OCI-LY1 (cell line): ENCODE results near the gene CAPN12.

Experiments used
- H2AFZ ChIP-seq: fragments of 200-600 bp; sonication (generic), shearing (Covaris generic); 2 replicates; pipeline ENCODE4 v1.6.0; 2014; ENCODE audit warnings: antibody characterized with exemption, mild to moderate bottlenecking, low read length
- H3F3A ChIP-seq: fragments of 200-600 bp; sonication (generic), shearing (Covaris generic); 2 replicates; pipeline ENCODE4 v1.6.0; 2014; ENCODE audit warnings: mild to moderate bottlenecking, antibody characterized with exemption, low read length, moderate library complexity; ENCODE audit not compliant: insufficient read depth
- H3K27ac ChIP-seq: fragments of 200-600 bp; sonication (generic); 2 replicates; pipeline ENCODE4 v1.5.1; 2014; ENCODE audit warnings: low read length, mixed run types, mild to moderate bottlenecking, low read depth; ENCODE audit not compliant: poor library complexity, severe bottlenecking
- H3K27me3 ChIP-seq: fragments of 200-600 bp; sonication (generic); 2 replicates; pipeline ENCODE4 v1.6.0; 2014; ENCODE audit warnings: antibody characterized with exemption, mild to moderate bottlenecking, low read length, moderate library complexity; ENCODE audit not compliant: insufficient read depth
- H3K36me3 ChIP-seq: fragments of 200-600 bp; sonication (generic); 2 replicates; pipeline ENCODE4 v1.6.1; 2014; ENCODE audit warnings: mild to moderate bottlenecking, antibody characterized with exemption, low read length, moderate library complexity, mixed read lengths; ENCODE audit not compliant: insufficient read depth
- H3K4me1 ChIP-seq: fragments of 200-600 bp; sonication (generic); 2 replicates; pipeline ENCODE4 v1.5.1; 2014; ENCODE audit warnings: mild to moderate bottlenecking, low read length, moderate library complexity; ENCODE audit not compliant: insufficient read depth, severe bottlenecking
- H3K4me2 ChIP-seq: fragments of 200-600 bp; sonication (generic), shearing (Covaris generic); 2 replicates; pipeline ENCODE4 v1.6.1; 2014; ENCODE audit warnings: low read length
- H3K4me3 ChIP-seq: fragments of 200-600 bp; sonication (generic); 2 replicates; pipeline ENCODE4 v1.5.1; 2014; ENCODE audit warnings: low read length, low read depth, mild to moderate bottlenecking, mixed read lengths; ENCODE audit not compliant: poor library complexity, severe bottlenecking
- H3K79me2 ChIP-seq: fragments of 200-600 bp; shearing (Covaris generic); 2 replicates; pipeline ENCODE4 v1.6.1; 2016; ENCODE audit warnings: mixed run types, low read length, mixed read lengths; ENCODE audit not compliant: insufficient read depth
- H3K9ac ChIP-seq: fragments of 200-600 bp; sonication (generic), shearing (Covaris generic); 2 replicates; pipeline ENCODE4 v1.6.1; 2014; ENCODE audit warnings: mild to moderate bottlenecking, low read length, mixed read lengths
- H3K9me2 ChIP-seq: fragments of 200-600 bp; sonication (generic), shearing (Covaris generic); 2 replicates; pipeline ENCODE4 v1.6.1; 2014; ENCODE audit warnings: low read depth, mild to moderate bottlenecking, low read length, mixed read lengths
- H3K9me3 ChIP-seq: fragments of 200-600 bp; shearing (Covaris generic); 2 replicates; pipeline ENCODE4 v1.6.1; 2014; ENCODE audit warnings: low read length, mixed read lengths
- H4K20me1 ChIP-seq: fragments of 200-600 bp; sonication (generic), shearing (Covaris generic); 2 replicates; pipeline ENCODE4 v1.6.0; 2016; ENCODE audit warnings: mild to moderate bottlenecking, low read length; ENCODE audit not compliant: insufficient read depth
- EZH2 ChIP-seq: fragments of 200-600 bp; sonication (generic), shearing (Covaris generic); IDR thresholded peaks from 2 replicates; pipeline ENCODE4 v1.8.0; 2017; ENCODE audit warnings: borderline replicate concordance, mixed run types, mild to moderate bottlenecking, antibody characterized with exemption, low read length, moderate library complexity, mixed read lengths
- TF ChIP-seq, protein P1 (sequence below): fragments of 200-600 bp; sonication (generic), shearing (Covaris generic); IDR thresholded peaks from 2 replicates; pipeline ENCODE4 v1.5.1; 2017; ENCODE audit warnings: mild to moderate bottlenecking, antibody characterized with exemption, low read length, moderate library complexity, mixed read lengths

Gene CAPN12

DNA sequence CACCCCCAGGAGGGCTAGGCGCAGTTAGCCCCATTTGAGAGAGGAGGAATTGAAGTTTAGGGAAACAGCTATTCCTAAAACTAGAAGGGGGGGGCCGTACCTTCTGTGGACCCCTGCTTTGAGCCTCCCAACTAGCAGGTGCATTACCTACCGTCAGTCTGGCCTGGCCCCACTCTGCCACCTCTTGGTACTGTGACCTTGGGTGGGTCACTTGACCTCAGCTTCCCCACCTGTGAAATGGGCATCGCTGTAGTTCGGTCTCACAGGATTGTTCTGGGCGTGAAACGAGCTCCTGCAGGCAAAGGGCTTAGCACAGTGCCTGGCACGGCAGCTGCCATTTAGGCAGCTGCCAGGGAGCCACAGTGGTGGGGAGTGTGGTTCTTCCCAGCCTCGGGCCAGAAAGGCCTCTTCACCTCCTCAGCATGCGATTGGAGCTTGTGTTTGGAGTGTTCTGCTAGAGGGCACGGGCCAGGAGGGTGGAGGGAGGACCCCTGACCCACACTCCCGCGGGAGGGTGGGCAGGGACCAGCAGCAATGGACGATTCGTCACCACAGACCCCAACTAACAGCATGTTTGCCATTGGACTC lies 32.0 kb downstream of the CAPN12 start:
- Histone ChIP-seq H3K9me3 (no peaks in the 10 kb centered on the region), H3F3A (no peaks in the 10 kb centered on the region), H3K4me1 (no peaks in the 10 kb centered on the region), H3K4me3 (no peak overlapping the region), H3K9ac (no peak overlapping the region), H3K79me2 (no peaks in the 10 kb centered on the region), H3K36me3 (peaks cover 80% of the 10 kb centered on the region), H3K4me2 (no peak overlapping the region), H3K27me3 (no peaks in the 10 kb centered on the region), H2AFZ (no peak overlapping the region), H3K27ac (no peak overlapping the region), H4K20me1 (no peaks in the 10 kb centered on the region), H3K9me2 (no peaks in the 10 kb centered on the region)
- TF ChIP-seq, protein P1, sequence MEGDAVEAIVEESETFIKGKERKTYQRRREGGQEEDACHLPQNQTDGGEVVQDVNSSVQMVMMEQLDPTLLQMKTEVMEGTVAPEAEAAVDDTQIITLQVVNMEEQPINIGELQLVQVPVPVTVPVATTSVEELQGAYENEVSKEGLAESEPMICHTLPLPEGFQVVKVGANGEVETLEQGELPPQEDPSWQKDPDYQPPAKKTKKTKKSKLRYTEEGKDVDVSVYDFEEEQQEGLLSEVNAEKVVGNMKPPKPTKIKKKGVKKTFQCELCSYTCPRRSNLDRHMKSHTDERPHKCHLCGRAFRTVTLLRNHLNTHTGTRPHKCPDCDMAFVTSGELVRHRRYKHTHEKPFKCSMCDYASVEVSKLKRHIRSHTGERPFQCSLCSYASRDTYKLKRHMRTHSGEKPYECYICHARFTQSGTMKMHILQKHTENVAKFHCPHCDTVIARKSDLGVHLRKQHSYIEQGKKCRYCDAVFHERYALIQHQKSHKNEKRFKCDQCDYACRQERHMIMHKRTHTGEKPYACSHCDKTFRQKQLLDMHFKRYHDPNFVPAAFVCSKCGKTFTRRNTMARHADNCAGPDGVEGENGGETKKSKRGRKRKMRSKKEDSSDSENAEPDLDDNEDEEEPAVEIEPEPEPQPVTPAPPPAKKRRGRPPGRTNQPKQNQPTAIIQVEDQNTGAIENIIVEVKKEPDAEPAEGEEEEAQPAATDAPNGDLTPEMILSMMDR: no peak
- TF ChIP-seq EZH2: no peak

DNA sequence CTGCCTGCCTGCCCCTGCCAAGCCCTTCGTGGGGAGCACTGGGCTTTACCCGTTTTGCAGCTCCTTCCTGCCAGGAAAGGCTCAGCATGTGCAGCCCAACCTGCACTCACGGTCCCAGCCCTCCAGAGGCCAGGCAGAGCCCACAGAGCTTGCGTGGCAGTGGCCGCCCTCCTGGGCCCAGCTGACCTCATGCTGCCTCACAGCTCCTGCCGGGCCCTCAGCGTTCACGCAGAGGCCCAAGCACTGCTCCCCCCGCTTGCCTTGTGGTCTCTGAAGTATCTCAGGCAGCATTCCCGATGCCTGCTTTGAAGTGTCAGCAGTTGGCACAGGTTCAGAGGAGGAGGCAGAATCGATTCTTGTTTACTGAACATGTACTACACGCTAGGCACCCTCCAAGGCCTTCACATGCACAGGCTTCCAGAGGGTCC lies 32.5 kb downstream of the CAPN12 start:
- TF ChIP-seq EZH2: no peak
- TF ChIP-seq, protein P1: no peak
- no peak overlapping the region for H2AFZ ChIP-seq
- no peaks in the 10 kb centered on the region for H3K4me1 ChIP-seq
- no peaks in the 10 kb centered on the region for H3F3A ChIP-seq
- no peak overlapping the region for H3K4me3 ChIP-seq
- peaks cover 80% of the 10 kb centered on the region for H3K36me3 ChIP-seq
- no peaks in the 10 kb centered on the region for H4K20me1 ChIP-seq
- no peaks in the 10 kb centered on the region for H3K9me3 ChIP-seq
- H3K4me2 ChIP-seq: no peak overlapping the region
- no peak overlapping the region for H3K27ac ChIP-seq
- no peaks in the 10 kb centered on the region for H3K79me2 ChIP-seq
- no peak overlapping the region for H3K9ac ChIP-seq
- H3K9me2 ChIP-seq: no peaks in the 10 kb centered on the region
- no peaks in the 10 kb centered on the region for H3K27me3 ChIP-seq

DNA sequence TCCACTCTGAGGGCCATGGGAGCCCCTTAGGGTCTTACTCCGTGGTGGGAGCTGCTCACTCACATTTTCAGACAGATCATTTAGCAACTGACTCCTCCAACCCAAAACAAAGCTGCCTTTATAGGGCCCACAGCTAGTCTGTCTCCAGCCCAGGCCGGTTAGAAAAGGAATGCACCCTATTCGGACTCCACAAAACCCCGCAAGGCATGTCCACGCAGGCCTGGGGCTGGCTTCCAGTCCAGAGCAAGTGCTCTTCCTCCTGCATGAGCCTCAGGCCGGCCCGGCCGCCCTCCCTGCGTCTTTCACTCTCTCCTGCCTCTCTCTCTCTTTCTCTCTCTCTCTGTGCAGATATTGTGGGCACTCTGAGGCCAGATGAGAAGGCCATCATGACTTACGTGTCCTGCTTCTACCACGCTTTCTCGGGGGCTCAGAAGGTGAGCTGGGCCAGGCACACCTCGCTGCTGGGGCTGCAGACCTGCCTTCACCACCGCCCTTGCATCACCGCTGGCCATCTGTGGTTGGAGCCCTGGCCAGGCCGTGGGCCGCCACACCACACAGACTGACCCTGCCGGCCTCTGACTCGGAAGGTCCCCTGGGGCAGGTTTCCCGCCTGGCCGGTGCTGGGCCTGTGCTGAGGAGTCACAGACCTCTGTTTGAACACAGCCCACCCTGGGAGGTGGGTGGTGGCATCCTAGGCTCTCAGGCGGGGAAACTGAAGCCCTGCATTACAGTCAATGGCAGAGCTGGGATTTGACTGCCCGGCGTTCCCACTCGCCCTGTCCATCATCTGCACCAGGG lies 33.1 kb downstream of the CAPN12 start:
- Histone ChIP-seq H3K36me3 (peaks cover 80% of the 10 kb centered on the region), H3K4me2 (no peak overlapping the region), H3K4me1 (no peaks in the 10 kb centered on the region), H2AFZ (no peak overlapping the region), H3K79me2 (no peaks in the 10 kb centered on the region), H3K27me3 (no peaks in the 10 kb centered on the region), H3K9me3 (no peaks in the 10 kb centered on the region), H3K9me2 (no peaks in the 10 kb centered on the region), H3K27ac (no peak overlapping the region), H3F3A (no peaks in the 10 kb centered on the region), H3K9ac (no peak overlapping the region), H4K20me1 (no peaks in the 10 kb centered on the region), H3K4me3 (no peak overlapping the region)
- TF ChIP-seq, protein P1: no peak
- no peak for TF ChIP-seq EZH2
